SKM-1 treated with dmso at 0.1 percent for 144 hours (cell line): ENCODE data around the gene EYS.

ENCODE experiments used
- DNase-seq: peaks from one replicate; lab custom pipeline; 2025; ENCODE audit not compliant: unreplicated experiment; lab: John Stamatoyannopoulos, UW

The EYS gene

DNA sequence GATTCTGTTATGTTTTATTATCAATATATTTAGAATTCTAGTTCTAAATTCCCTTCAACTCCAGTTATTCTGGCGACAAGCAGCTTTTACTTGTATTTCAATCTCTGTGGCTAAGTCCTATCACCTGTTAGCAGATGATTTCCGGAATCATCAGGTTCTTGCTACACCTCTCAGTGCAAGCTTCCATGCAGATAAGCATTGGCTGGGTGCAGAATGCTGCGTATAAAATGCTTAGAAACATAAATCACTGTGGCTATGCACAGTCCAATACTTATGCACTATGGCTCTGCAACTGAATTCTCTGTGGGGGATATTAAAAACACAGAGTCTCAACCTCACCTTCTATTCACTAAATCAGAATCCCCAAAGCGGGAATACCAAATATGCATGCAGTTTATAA lies 720.0 kb downstream of the EYS start:
- DNase-seq, result no peak

GRCh38 chr6:64985726-64986125 lies 721.3 kb downstream of the EYS start:
- no peak for DNase-seq

DNA sequence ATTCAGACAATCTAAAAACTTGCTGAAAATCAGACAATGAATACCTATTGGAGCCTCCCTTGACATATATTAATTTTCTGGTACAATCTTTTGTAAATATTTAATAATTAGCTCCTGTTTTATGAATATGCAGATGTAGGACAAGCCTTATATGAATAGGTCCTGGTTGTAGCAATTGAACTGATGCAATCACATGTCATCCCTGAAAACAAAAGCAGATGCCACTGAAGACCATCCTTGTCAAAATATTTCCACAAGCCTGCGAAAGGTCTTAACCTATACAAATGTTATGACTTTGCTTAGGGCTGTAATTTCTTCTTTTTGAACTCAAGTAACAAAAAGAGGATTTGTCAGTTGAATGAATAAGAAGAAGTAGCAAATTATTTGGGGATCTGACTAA lies 722.1 kb downstream of the EYS start:
- DNase-seq, result no peak

GRCh38 chr6:64983089-64983488 lies 723.9 kb downstream of the EYS start:
- no peak for DNase-seq

GRCh38 chr6:64973142-64973541 lies 733.9 kb downstream of the EYS start:
- no peak for DNase-seq

DNA sequence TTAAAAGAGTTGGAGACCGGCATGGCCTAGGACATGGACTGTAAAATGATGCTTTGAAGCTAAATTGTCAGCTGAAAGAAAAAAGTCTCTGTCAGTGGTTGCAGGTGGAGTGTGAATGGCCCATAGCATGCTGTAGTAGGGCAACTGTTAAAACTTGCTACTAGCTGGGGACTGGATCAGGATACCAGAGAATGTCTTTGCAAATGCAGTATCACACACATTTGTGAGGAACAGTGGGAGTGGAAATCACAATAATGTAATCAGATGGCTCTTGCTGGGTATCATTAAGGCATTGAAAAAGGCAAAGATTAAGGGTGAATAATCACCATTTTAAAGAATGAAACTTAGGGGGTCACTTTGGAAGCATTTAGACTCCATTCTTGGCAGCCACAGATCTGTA lies 737.9 kb downstream of the EYS start:
- no peak for DNase-seq

- peak; percentile 71 for DNase-seq
Measured at GRCh38 chr6:64955435-64955848, 751.6 kb downstream of the EYS start.

GRCh38 chr6:64949257-64949656 lies 757.8 kb downstream of the EYS start:
- no peak for DNase-seq

DNA sequence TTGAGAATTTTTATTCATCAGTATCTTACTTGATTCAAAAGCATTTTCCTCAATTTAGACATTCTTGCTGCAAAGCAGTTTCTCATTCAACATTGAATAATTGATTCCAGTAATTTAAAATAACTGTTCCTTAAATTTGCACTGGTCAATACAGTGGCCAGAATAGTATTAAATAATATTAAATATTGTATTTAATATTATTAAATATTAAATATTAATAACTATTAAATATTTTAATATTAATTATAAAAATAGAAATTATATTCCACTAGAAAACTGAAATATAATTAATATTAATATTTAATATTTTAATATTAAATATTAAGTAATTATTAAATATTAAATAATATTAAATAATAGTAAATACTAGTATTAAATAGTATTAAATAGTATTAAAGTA lies 758.8 kb downstream of the EYS start:
- DNase-seq, result no peak

DNA sequence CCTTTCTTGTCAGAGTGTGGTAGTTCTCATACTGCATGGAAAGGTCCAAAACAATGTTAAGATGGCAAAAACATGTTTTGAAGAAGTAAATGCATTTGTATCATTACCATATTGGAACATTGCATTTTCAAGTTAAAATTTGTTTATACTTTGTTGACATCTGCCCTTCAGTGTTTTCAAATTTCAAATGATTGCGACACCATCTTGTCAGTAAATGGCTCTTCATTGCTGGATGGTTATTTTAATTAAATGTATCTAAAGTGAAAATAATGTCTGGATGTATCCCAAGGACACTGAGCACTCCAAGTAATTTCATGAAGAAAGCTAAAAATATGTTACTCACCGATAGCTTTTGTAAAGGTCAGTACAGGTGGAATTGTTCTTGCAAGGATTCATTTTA lies 761.6 kb downstream of the EYS start:
- DNase-seq, result no peak

GRCh38 chr6:64932486-64932885 lies 774.5 kb downstream of the EYS start:
- no peak for DNase-seq

DNA sequence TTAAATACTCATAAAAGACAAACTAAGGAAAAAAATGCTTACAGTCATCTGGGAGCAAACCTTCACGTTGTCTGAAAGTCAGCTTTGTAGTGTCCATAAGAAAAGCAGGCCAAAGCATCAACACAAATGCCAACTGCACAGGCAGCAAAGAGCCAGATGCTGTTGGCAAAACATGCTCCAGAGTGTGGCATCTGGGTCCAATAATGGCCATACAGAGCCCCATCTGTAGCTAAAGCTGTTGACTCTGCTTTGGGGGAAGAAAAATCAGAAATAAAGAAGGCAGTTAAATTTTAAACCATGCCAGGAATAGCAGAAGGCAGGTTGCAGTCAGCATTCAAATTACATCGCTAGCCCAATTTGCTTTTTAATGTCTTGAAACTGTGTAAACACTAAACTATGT lies 776.3 kb downstream of the EYS start:
- no peak for DNase-seq

DNA sequence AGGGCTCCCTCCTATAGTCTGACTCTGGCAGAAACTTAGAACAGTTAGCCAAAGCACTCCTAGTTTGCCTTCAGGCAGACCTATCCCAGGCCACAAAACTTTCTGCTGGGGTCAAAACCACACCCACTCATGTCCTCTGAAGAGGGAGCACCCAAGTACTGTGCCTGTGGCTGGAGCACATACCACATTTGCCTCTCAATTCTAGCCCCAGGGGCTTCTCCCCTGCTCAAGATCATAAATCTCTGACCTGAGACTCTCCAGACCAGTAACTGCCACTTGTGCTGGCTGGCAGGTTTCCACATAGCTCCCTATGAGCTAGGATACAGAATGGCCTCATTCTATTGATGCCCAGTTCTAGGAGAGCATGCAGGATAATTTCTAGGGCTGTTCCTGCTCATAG lies 781.0 kb downstream of the EYS start:
- DNase-seq, result no peak

- no peak for DNase-seq
Measured at GRCh38 chr6:64920257-64920656, 786.8 kb downstream of the EYS start.

DNA sequence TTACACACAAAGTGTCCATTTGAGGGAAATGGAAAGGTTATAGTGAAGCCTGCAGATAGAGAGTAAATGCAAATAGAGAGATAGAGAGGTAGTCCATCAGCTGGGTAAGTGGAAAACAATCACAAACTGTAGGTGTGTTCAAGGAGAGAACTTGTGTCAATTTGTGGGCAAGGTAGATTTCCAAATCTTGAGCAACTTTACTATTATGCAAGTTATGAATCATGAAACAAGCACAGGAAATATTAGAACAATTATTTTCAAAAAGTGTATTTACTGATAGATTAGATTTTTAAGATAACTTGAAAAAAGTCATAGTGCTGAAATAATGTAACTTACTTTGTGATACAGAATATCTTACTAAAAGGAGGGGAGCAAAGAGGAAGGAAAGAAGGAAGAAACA lies 792.9 kb downstream of the EYS start:
- no peak for DNase-seq

GRCh38 chr6:64912966-64913365 lies 794.1 kb downstream of the EYS start:
- no peak for DNase-seq

DNA sequence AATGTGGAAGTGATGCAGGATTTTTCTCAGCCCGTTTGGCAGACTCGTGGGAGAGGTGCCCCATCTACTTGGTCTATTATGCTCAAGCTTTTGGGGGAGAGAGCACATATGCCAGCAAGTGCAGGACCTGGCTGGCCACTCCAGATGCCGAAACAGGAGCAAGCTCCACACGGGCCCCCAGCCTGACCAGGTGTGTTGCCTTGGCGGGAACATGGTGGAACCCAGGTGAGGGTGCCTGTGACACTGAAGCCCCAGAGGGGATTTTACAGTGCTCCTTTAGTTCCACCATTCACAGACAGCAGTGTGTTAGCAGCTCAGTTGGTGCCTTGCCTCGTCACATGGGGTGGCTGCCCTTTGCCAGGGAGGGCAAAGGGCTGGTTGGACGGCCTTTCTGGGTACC lies 798.9 kb downstream of the EYS start:
- DNase-seq, result no peak

DNA sequence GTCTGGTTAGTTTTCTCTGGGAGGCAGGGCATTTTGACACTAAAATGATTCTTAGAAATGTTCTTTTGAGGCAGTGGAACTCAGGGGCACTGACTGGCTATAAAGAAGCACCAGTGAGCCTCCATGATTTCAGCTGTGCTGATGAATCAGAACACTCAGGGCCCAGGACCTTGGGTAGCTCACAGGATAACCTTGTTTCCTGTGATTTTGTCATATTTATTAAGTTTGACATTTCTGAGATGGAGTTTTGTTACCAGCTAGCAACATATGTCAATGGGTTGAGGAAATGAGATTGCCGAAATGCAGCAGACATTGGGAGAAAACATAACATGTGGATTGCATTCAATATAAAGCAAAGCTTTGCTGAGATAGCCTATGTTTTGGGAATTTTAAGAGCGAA lies 802.4 kb downstream of the EYS start:
- no peak for DNase-seq

DNA sequence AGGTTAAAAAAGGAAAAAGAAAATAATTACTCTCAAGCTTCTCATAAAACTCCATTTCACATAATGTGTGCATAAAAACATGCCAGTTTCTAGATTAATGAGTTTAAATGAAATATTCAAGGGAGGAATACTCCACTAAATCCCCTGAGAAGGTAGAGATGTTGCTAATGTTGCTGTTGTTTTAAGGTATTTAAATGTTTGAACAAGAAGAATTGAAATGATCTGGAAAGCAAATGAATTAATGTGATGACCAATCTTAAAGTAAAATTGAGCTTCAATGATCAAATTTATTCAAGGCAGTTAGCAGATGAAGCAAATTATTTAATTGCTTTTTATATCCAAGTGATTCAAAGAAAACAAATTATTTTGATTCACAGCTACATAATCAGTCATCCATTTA lies 804.4 kb downstream of the EYS start:
- no peak for DNase-seq

DNA sequence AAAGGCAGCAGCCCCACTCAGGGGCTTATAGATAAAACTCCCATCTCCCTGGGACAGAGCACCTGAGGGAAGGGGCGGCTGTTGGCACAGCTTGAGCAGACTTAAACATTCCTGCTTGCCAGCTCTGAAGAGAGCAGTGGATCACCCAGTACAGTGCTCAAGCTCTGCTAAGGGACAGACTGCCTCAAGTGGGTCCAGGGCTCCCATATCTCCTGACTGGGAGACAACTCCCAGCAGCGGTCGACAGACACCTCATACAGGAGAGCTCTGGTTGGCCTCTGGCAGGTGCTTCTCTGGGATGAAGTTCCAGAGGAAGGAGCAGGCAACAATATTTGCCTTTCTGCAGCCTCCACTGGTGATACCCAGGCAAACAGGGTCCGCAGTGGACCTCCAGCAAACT lies 810.1 kb downstream of the EYS start:
- no peak for DNase-seq

DNA sequence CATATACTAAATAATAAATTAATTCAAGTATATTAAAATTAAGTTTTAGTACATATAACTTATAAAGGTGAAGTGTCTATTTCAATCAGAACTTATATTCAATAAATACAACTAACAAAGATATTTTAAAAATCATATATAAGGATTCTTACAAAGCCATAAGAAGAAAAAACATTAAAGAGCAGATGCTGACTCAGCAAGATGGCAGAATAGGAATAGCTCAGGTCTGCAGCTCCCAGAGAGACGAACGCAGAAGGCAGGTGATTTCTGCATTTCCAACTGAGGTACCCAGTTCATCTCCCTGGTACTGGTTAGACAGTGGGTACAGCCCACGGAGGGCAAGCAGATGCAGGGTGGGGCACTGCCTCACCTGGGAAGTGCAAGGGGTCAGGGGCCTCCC lies 811.1 kb downstream of the EYS start:
- DNase-seq, result no peak

DNA sequence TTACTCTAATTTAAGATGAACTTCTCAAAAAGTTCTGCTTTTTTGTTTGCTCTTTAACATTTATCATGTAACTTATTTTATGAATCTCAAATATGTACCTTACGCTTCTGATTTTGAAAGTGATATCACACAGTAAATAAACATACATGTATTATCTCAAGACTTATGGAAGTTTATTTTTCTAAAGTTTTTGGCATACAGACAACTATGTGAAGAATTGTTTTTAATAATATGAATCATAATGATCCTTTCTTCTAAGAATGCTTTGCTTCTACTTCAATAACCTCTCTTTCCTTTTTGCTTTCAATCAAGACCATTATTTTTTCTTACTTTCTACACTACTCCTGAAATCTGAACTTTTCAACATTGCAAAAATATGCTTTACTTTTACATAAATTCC lies 816.4 kb downstream of the EYS start:
- DNase-seq, result no peak

DNA sequence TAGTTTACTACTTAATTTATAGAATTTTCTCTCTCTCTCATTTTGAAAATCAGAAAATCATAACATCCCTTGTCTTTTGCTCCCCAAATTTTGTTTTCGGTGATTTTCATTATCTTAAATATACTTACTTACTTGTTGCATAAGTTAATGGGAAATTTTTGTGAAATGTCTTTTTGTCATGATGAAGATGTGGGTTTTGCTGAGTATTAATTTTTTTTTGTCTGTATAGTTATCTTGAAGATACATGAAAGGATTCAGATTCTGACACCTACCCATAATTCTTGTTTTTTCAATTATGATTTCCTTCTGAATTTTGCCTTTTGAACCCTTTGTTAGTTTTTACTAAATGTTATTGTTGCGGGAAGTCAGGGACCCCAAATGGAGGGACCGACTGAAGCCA lies 817.9 kb downstream of the EYS start:
- DNase-seq, result no peak

DNA sequence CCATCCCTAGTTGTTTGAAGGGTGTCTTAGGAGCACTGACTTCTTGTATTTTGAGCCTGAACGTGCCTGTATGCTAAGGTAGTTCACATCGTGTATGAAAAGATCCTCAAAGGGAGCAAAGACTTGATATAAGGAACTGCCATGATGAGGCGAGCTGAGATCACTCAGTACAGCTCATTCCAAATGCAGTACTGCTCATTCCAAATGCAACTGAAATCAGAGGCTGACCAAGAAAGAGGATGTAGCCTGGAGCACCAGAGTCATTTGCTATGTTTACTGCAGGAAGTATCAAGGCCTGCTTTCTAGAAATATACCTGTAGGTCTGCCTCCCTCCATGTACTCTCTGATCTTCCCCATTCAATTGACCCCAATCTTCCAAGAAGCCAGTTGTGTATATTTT lies 832.2 kb downstream of the EYS start:
- DNase-seq, result no peak
